DMS153 (cell line): ENCODE data around the gene RBM10.

Source experiments
- DNase-seq: peaks from one replicate; lab custom pipeline; 2025; lab: John Stamatoyannopoulos, UW

The RBM10 gene

GRCh38 chrX:47148946-47149345, 3.9 kb downstream of the RBM10 start:
- no peak for DNase-seq

GRCh38 chrX:47151435-47151834, 6.4 kb downstream of the RBM10 start:
- DNase-seq = no peak

- DNase-seq = no peak
Observed at GRCh38 chrX:47156611-47157520, 11.8 kb downstream of the RBM10 start.

- DNase-seq = no peak
Observed at GRCh38 chrX:47158131-47158530, 13.1 kb downstream of the RBM10 start.

- DNase-seq = no peak
Observed at GRCh38 chrX:47158781-47159180, 13.8 kb downstream of the RBM10 start.

GRCh38 chrX:47160781-47161180, 15.8 kb downstream of the RBM10 start:
- DNase-seq = no peak

- no peak for DNase-seq
Observed at GRCh38 chrX:47162927-47163583, 18.0 kb downstream of the RBM10 start.

- no peak for DNase-seq
Observed at GRCh38 chrX:47164420-47164819, 19.4 kb downstream of the RBM10 start.

GRCh38 chrX:47166126-47166525, 21.1 kb downstream of the RBM10 start:
- DNase-seq = no peak

GRCh38 chrX:47168495-47169073, 23.6 kb downstream of the RBM10 start:
- DNase-seq = no peak

GRCh38 chrX:47169273-47169672, 24.3 kb downstream of the RBM10 start:
- DNase-seq = no peak

GRCh38 chrX:47169726-47170515, 24.9 kb downstream of the RBM10 start:
- no peak for DNase-seq

GRCh38 chrX:47170861-47171692, 26.1 kb downstream of the RBM10 start:
- DNase-seq = no peak

GRCh38 chrX:47171996-47172395, 27.0 kb downstream of the RBM10 start:
- no peak for DNase-seq

- no peak for DNase-seq
Observed at GRCh38 chrX:47172549-47172948, 27.5 kb downstream of the RBM10 start.

GRCh38 chrX:47172971-47173792, 28.2 kb downstream of the RBM10 start:
- no peak for DNase-seq

- no peak for DNase-seq
Observed at GRCh38 chrX:47174376-47174775, 29.4 kb downstream of the RBM10 start.

- DNase-seq = no peak
Observed at GRCh38 chrX:47174846-47175587, 30.0 kb downstream of the RBM10 start.

- DNase-seq = no peak
Observed at GRCh38 chrX:47175588-47175980, 30.6 kb downstream of the RBM10 start.
